Astrocyte (in vitro differentiated cells and primary cell): ENCODE data around the gene PBX1.

Experiments
- CTCF ChIP-seq: IDR thresholded peaks from 2 replicates; pipeline ENCODE4 v1.5.1; 2011; ENCODE audit warnings: low read depth, mild to moderate bottlenecking, inconsistent platforms, low read length, moderate library complexity; ENCODE audit not compliant: insufficient read depth
- EZH2 ChIP-seq: IDR thresholded peaks from 2 replicates; pipeline ENCODE4 v1.6.1; 2012; ENCODE audit warnings: mild to moderate bottlenecking, low read length, inconsistent platforms; ENCODE audit not compliant: insufficient read depth

DNA sequence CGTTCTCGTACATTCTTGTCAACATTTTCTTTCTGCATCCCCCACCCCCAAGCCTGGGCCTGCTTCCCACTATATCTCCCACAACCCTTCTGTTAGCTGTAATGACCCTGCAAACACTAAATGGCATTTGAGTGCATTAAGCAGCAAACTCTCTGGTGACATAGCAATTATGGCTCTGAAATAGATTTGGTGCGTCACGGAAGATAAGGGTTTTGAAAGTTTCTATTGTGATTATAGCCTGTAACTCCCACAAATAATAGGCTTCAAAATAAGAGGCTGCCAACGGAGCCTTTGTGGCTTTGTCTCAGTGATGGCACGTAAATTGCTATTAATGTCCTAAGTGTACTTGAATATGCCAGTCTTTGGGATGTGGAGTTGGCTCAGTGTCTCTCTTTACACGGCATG is 277.6 kb downstream of the PBX1 start:
- TF ChIP-seq EZH2: no peak
- TF ChIP-seq CTCF: no peak
